ENCODE results near the gene TMC4.

Gene TMC4

GRCh38 chr19:54127688-54128440, 45.1 kb downstream of the TMC4 start:
- DNase-seq = no peak

GRCh38 chr19:54125713-54126112, 47.2 kb downstream of the TMC4 start:
- DNase-seq = no peak

GRCh38 chr19:54124393-54124792, 48.6 kb downstream of the TMC4 start:
- DNase-seq = no peak

- DNase-seq = no peak
These were observed 49.3 kb downstream of the TMC4 start for GRCh38 chr19:54123682-54124081.

- DNase-seq = no peak
These were observed 51.7 kb downstream of the TMC4 start for GRCh38 chr19:54121259-54121658.

- DNase-seq = peak; percentile 99
These were observed 57.6 kb downstream of the TMC4 start, which contains the start of the genes PRPF31 and TFPT for GRCh38 chr19:54115109-54116063. TSS of gene PRPF31 (plus strand) at chr19:54115754. CDS start at chr19:54118279, 2,525 bp downstream. TSS of gene TFPT (minus strand) at chr19:54115657. CDS start at chr19:54115269, 388 bp downstream.

- peak; percentile 71 for DNase-seq
These were observed 58.4 kb downstream of the TMC4 start for GRCh38 chr19:54114340-54115108.

All from OCI-M1 (cell line).